Glomerular visceral epithelial cell (primary cell): ENCODE data around the gene ZHX3.

Experiments
- DNase-seq: peaks from one replicate; pipeline ENCODE4 v3.0.0-alpha.2; 2016; ENCODE audit errors: extremely low spot score

ZHX3 gene

GRCh38 chr20:41191562-41192500 is 125.7 kb downstream of the ZHX3 start:
- DNase-seq: no peak

GRCh38 chr20:41187668-41188067 is 129.9 kb downstream of the ZHX3 start:
- DNase-seq: no peak

GRCh38 chr20:41185013-41185757 is 132.3 kb downstream of the ZHX3 start:
- DNase-seq: no peak

- no peak for DNase-seq
These were observed 133.7 kb downstream of the ZHX3 start for GRCh38 chr20:41183831-41184230.

GRCh38 chr20:41183391-41183790 is 134.1 kb downstream of the ZHX3 start:
- DNase-seq: no peak

GRCh38 chr20:41182296-41183212 is 135.0 kb downstream of the ZHX3 start:
- DNase-seq: no peak

GRCh38 chr20:41181567-41181966 is 136.0 kb downstream of the ZHX3 start:
- no peak for DNase-seq

- no peak for DNase-seq
These were observed 136.8 kb downstream of the ZHX3 start for GRCh38 chr20:41180599-41181333.

- no peak for DNase-seq
These were observed 137.6 kb downstream of the ZHX3 start for GRCh38 chr20:41179961-41180360.

GRCh38 chr20:41178904-41179432 is 138.6 kb downstream of the ZHX3 start:
- no peak for DNase-seq

GRCh38 chr20:41178495-41178894 is 139.0 kb downstream of the ZHX3 start:
- no peak for DNase-seq

GRCh38 chr20:41177636-41178035 is 139.9 kb downstream of the ZHX3 start:
- peak; percentile 86 for DNase-seq

GRCh38 chr20:41176711-41177552 is 140.6 kb downstream of the ZHX3 start:
- DNase-seq: no peak

GRCh38 chr20:41175727-41176330 is 141.7 kb downstream of the ZHX3 start:
- no peak for DNase-seq

GRCh38 chr20:41175201-41175651 is 142.3 kb downstream of the ZHX3 start:
- DNase-seq: no peak

- no peak for DNase-seq
These were observed 142.7 kb downstream of the ZHX3 start for GRCh38 chr20:41174782-41175181.

GRCh38 chr20:41174373-41174772 is 143.2 kb downstream of the ZHX3 start:
- DNase-seq: no peak

- no peak for DNase-seq
These were observed 143.7 kb downstream of the ZHX3 start for GRCh38 chr20:41173791-41174341.

GRCh38 chr20:41173161-41173721 is 144.3 kb downstream of the ZHX3 start:
- peak; percentile 76 for DNase-seq
